H9 (cell line): ENCODE results near the gene GSN. TPM values are rescaled to one million over a fixed set of nuclear protein-coding genes. Genes with fewer than 3 reads are reported as not detected.

Source experiments
- DNase-seq: peaks from one replicate; pipeline ENCODE4 v3.0.0-alpha.2; 2017
- H2AFZ ChIP-seq: one replicate; pipeline ENCODE4 v1.6.1; 2013; ENCODE audit warnings: mild to moderate bottlenecking, low read length, control low read depth, moderate library complexity
- H2AK5ac ChIP-seq: 2 replicates; pipeline ENCODE4 v1.6.1; 2013; ENCODE audit warnings: low read length, control low read depth, mixed read lengths; ENCODE audit not compliant: insufficient read length
- H2BK120ac ChIP-seq: one replicate; pipeline ENCODE4 v1.6.1; 2013; ENCODE audit warnings: low read depth, mild to moderate bottlenecking, low read length, control low read depth, inconsistent platforms; ENCODE audit not compliant: poor library complexity, severe bottlenecking
- H2BK12ac ChIP-seq: 2 replicates; pipeline ENCODE4 v1.6.1; 2013; ENCODE audit warnings: low read length, control low read depth, mixed read lengths, low read depth; ENCODE audit not compliant: insufficient read length
- H2BK15ac ChIP-seq: 2 replicates; pipeline ENCODE4 v1.6.1; 2013; ENCODE audit warnings: low read depth, low read length, control low read depth
- H2BK20ac ChIP-seq: one replicate; pipeline ENCODE4 v1.6.1; 2013; ENCODE audit warnings: low read depth, mild to moderate bottlenecking, low read length, control low read depth, inconsistent platforms; ENCODE audit not compliant: poor library complexity, severe bottlenecking
- H2BK5ac ChIP-seq: 2 replicates; pipeline ENCODE4 v1.6.1; 2013; ENCODE audit warnings: low read length, control low read depth, mixed read lengths; ENCODE audit not compliant: insufficient read length
- H3K14ac ChIP-seq: 2 replicates; pipeline ENCODE4 v1.6.1; 2013; ENCODE audit warnings: low read length, control low read depth; ENCODE audit not compliant: insufficient read depth
- H3K18ac ChIP-seq: 2 replicates; pipeline ENCODE4 v1.6.1; 2013; ENCODE audit warnings: low read depth, mild to moderate bottlenecking, mixed read lengths, low read length, control low read depth; ENCODE audit not compliant: insufficient read length
- H3K23ac ChIP-seq: 2 replicates; pipeline ENCODE4 v1.6.1; 2013; ENCODE audit warnings: low read length, control low read depth, mixed read lengths, low read depth; ENCODE audit not compliant: insufficient read length
- H3K23me2 ChIP-seq: 2 replicates; pipeline ENCODE4 v1.6.1; 2013; ENCODE audit warnings: low read depth, mild to moderate bottlenecking, mixed read lengths, low read length, control low read depth; ENCODE audit not compliant: insufficient read length, poor library complexity, severe bottlenecking
- H3K27ac ChIP-seq: 2 replicates; pipeline ENCODE4 v1.5.1; 2013; ENCODE audit warnings: low read length, control low read depth, mixed read lengths, low read depth; ENCODE audit not compliant: insufficient read length
- H3K27me3 ChIP-seq: 2 replicates; pipeline ENCODE4 v1.6.1; 2013; ENCODE audit warnings: low read length, control low read depth, inconsistent platforms; ENCODE audit not compliant: insufficient read depth
- H3K4ac ChIP-seq: 2 replicates; pipeline ENCODE4 v1.6.1; 2013; ENCODE audit warnings: low read depth, mild to moderate bottlenecking, control low read depth, inconsistent platforms, low read length, moderate library complexity
- H3K4me1 ChIP-seq: 2 replicates; pipeline ENCODE4 v1.6.1; 2013; ENCODE audit warnings: low read length, control low read depth, inconsistent platforms; ENCODE audit not compliant: insufficient read depth
- H3K4me2 ChIP-seq: 2 replicates; pipeline ENCODE4 v1.6.1; 2013; ENCODE audit warnings: low read length, control low read depth, mixed read lengths; ENCODE audit not compliant: insufficient read length, insufficient read depth
- H3K56ac ChIP-seq: 2 replicates; pipeline ENCODE4 v1.6.1; 2013; ENCODE audit warnings: low read depth, mild to moderate bottlenecking, mixed read lengths, low read length, control low read depth; ENCODE audit not compliant: insufficient read length
- H3K79me1 ChIP-seq: 2 replicates; pipeline ENCODE4 v1.6.1; 2013; ENCODE audit warnings: low read depth, mild to moderate bottlenecking, moderate library complexity, low read length, control low read depth, inconsistent platforms; ENCODE audit not compliant: insufficient read depth, poor library complexity, severe bottlenecking
- H3K79me2 ChIP-seq: 2 replicates; pipeline ENCODE4 v1.6.1; 2013; ENCODE audit warnings: low read length, control low read depth, inconsistent platforms; ENCODE audit not compliant: insufficient read depth
- H3K9ac ChIP-seq: 2 replicates; pipeline ENCODE4 v1.6.1; 2013; ENCODE audit warnings: low read length, control low read depth, mixed read lengths; ENCODE audit not compliant: insufficient read length; ENCODE audit errors: extremely low read depth
- H3K9me3 ChIP-seq: one replicate; pipeline ENCODE4 v1.6.1; 2013; ENCODE audit warnings: low read depth, low read length, inconsistent platforms; ENCODE audit not compliant: control insufficient read depth
- H3T11ph ChIP-seq: one replicate; pipeline ENCODE4 v1.6.1; 2013; ENCODE audit warnings: mild to moderate bottlenecking, low read length, control low read depth, inconsistent platforms
- H4K20me1 ChIP-seq: one replicate; pipeline ENCODE4 v1.6.1; 2013; ENCODE audit not compliant: control insufficient read depth, insufficient read length, insufficient read depth
- H4K5ac ChIP-seq: 2 replicates; pipeline ENCODE4 v1.6.1; 2013; ENCODE audit warnings: low read depth, mild to moderate bottlenecking, mixed read lengths, low read length, control low read depth; ENCODE audit not compliant: insufficient read length
- H4K8ac ChIP-seq: replicated peaks from 2 replicates; pipeline ENCODE4 v1.6.1; 2013; ENCODE audit warnings: low read length, control low read depth, mixed read lengths, low read depth; ENCODE audit not compliant: insufficient read length
- H4K91ac ChIP-seq: 2 replicates; pipeline ENCODE4 v1.6.1; 2013; ENCODE audit warnings: low read depth, mild to moderate bottlenecking, moderate library complexity, mixed read lengths, low read length, control low read depth; ENCODE audit not compliant: insufficient read length
- H3K27ac Mint-ChIP-seq, 3 experiments: 2 replicates in 2 of 3; 3 replicates in 1 of 3; pipeline ENCODE4 v1.8.0; 2020 to 2021; ENCODE audit warnings: mixed read lengths in 3 of 3, mild to moderate bottlenecking in 1 of 3, moderate library complexity in 1 of 3
- H3K27me3 Mint-ChIP-seq: 2 replicates; pipeline ENCODE4 v1.8.0; 2021; ENCODE audit warnings: low read depth, mild to moderate bottlenecking, moderate library complexity, mixed read lengths
- H3K36me3 Mint-ChIP-seq, 3 experiments: 2 replicates in 2 of 3; 3 replicates in 1 of 3; pipeline ENCODE4 v1.8.0; 2020 to 2021; ENCODE audit warnings: low read depth in 3 of 3, mixed read lengths in 3 of 3; ENCODE audit not compliant: insufficient read depth in 1 of 3
- H3K4me1 Mint-ChIP-seq, 2 experiments: 2 replicates each; pipeline ENCODE4 v1.8.0; 2020; ENCODE audit warnings: mixed read lengths in 2 of 2
- H3K4me3 Mint-ChIP-seq, 2 experiments: 2 replicates in 1 of 2; 3 replicates in 1 of 2; pipeline ENCODE4 v1.8.0; 2020 to 2021; ENCODE audit warnings: mild to moderate bottlenecking in 2 of 2, mixed read lengths in 2 of 2, moderate library complexity in 1 of 2
- H3K9me3 Mint-ChIP-seq, 2 experiments: 2 replicates in 1 of 2; 3 replicates in 1 of 2; pipeline ENCODE4 v1.8.0; 2020; ENCODE audit warnings: mild to moderate bottlenecking in 2 of 2, mixed read lengths in 2 of 2, moderate library complexity in 1 of 2
- CTCF ChIP-seq: fragments of 200-600 bp; sonication (generic); conservative IDR thresholded peaks from 3 replicates; pipeline ENCODE4 v1.8.0; 2021; ENCODE audit warnings: antibody characterized with exemption, mild to moderate bottlenecking
- WGBS: extraction: QIAGEN DNeasy Blood & Tissue Kit; methylation state at CpG from one replicate; pipeline ENCODE4 v1.1.7; 2013; ENCODE audit warnings: missing lambda C conversion rate, low lambda C conversion rate, mixed read lengths; ENCODE audit not compliant: insufficient read length; ENCODE audit errors: extremely low coverage; 5-methylcytosine and 5-hydroxymethylcytosine counted together
- total RNA-seq: library from RNA; stranded (reverse); gene quantifications from 2 replicates; pipeline ENCODE4 v1.2.1, GENCODE V29; 2021

GSN gene
- total RNA-seq, 1 experiment from 2014 or later, result 14.9 TPM

GRCh38 chr9:121302341-121302740, 34.4 kb downstream of the GSN start:
- no peak overlapping the region for H3K23ac ChIP-seq
- no peaks in the 10 kb centered on the region for H3K79me2 ChIP-seq
- H4K5ac ChIP-seq, result no peak overlapping the region
- H2BK5ac ChIP-seq, result no peak overlapping the region
- H3K18ac ChIP-seq, result no peak overlapping the region
- WGBS, result no CpG with 5 or more reads among the region's 5 CpGs
- no peak overlapping the region for H3T11ph ChIP-seq
- no peaks in the 10 kb centered on the region; a peak in 1 of 5 replicates for H3K9me3 Mint-ChIP-seq
- H3K9ac ChIP-seq, result no peak overlapping the region
- H2AK5ac ChIP-seq, result no peak overlapping the region
- H3K23me2 ChIP-seq, result peaks cover 4% of the 10 kb centered on the region
- H3K27ac Mint-ChIP-seq, result no peak overlapping the region
- H3K79me1 ChIP-seq, result no peaks in the 10 kb centered on the region
- no peak overlapping the region for H2BK12ac ChIP-seq
- H3K27me3 Mint-ChIP-seq, result peaks cover 84% of the 10 kb centered on the region
- no peak overlapping the region for H2BK15ac ChIP-seq
- no peak overlapping the region for H3K4me3 Mint-ChIP-seq
- no peak overlapping the region for H3K14ac ChIP-seq
- H2BK20ac ChIP-seq, result no peak overlapping the region
- no peak for TF ChIP-seq CTCF
- H3K36me3 Mint-ChIP-seq, result peaks cover 0 to 3% (median 0%) of the 10 kb centered on the region in 3 experiments; a peak in 1 of 7 replicates
- H3K4me2 ChIP-seq, result no peak overlapping the region
- no peak overlapping the region for H3K27ac ChIP-seq
- H2AFZ ChIP-seq, result no peak overlapping the region
- no peak overlapping the region for H3K4ac ChIP-seq
- no peak overlapping the region for H3K56ac ChIP-seq
- H3K9me3 ChIP-seq, result no peaks in the 10 kb centered on the region
- no peak overlapping the region for H2BK120ac ChIP-seq
- H3K27me3 ChIP-seq, result peaks cover 14% of the 10 kb centered on the region; the same call in 1 of the 2 replicates
- peaks cover 20 to 32% of the 10 kb centered on the region in 2 experiments for H3K4me1 Mint-ChIP-seq
- DNase-seq, result no peak
- peaks cover 6% of the 10 kb centered on the region; the same call in 1 of the 2 replicates for H3K4me1 ChIP-seq
- no peak overlapping the region for H4K8ac ChIP-seq
- no peak overlapping the region for H4K91ac ChIP-seq
- H4K20me1 ChIP-seq, result no peaks in the 10 kb centered on the region
